HG03039 (cell line): ENCODE data around the gene LRIT2.
A peak's percentile ranks its signal among the peaks of the same experiment; 100 is the strongest.

Experiments used
- ATAC-seq: cut with Tn5 transposase; IDR thresholded peaks from one replicate; pipeline ENCODE4 v1.9.1; 2021; ENCODE audit warnings: mild to moderate bottlenecking, moderate library complexity; ENCODE audit not compliant: unreplicated experiment

Gene LRIT2, protein sequence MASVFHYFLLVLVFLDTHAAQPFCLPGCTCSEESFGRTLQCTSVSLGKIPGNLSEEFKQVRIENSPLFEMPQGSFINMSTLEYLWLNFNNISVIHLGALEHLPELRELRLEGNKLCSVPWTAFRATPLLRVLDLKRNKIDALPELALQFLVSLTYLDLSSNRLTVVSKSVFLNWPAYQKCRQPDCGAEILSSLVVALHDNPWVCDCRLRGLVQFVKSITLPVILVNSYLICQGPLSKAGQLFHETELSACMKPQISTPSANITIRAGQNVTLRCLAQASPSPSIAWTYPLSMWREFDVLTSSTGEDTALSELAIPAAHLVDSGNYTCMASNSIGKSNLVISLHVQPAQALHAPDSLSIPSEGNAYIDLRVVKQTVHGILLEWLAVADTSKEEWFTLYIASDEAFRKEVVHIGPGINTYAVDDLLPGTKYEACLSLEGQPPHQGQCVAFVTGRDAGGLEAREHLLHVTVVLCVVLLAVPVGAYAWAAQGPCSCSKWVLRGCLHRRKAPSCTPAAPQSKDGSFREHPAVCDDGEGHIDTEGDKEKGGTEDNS

DNA sequence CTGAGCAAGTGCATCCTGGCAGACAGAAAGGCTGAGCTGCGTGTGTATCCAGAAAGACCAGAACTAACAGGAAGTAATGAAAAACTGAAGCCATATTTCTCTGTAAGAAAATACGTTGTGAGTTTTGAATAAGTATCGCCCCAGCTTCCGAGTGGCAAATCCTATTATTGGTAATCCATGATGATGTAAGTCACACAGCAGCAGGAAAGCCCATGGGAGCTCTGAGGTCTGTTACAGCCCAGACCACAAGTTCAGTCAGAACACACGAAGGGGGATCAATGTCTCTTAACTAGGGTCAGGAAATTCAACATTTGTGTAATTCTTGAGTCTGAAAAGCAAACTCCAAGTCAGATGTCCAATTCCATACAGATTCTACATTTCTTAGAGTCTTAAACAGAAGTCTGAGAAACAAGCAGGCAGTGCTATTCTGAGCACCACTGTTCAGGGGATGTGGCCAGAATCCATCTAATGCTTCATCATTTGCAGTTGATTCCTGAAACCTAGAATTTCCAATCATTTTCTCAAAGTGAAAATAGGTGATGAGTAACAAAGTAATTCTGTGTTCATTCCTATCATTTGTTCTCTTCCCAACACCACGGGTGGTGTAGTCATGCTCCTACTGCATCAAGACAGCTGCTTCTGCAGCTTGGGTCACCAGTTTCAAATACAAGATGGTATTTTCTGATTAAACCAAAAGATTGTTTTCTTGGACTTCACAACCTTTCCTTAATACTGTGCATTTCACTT, at the start of gene LRIT2:
TSS of gene LRIT2 (minus strand) at position 118 of the 747 bp plus-strand sequence. CDS start at position 94, 24 bp downstream.
- no peak for ATAC-seq

DNA sequence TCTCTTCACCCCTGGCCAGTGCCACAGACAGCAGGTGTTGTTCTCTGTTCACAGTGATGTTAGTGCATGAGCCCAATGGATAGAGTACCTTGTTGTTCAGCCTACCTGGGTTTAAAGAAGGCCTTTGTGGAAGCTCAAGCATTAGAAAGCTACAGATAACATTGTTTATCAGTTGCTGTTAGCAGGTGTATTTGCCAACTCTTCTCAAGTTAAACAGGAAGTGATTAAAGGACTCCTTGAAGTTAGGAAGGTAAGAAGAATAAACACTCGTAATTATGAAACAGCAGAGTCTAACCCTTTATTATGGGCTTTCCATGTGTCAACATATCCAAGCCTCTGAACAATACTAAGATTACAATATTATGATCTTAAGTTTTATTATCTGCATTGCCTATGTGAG, 45.4 kb upstream of the LRIT2 start:
- ATAC-seq = no peak

DNA sequence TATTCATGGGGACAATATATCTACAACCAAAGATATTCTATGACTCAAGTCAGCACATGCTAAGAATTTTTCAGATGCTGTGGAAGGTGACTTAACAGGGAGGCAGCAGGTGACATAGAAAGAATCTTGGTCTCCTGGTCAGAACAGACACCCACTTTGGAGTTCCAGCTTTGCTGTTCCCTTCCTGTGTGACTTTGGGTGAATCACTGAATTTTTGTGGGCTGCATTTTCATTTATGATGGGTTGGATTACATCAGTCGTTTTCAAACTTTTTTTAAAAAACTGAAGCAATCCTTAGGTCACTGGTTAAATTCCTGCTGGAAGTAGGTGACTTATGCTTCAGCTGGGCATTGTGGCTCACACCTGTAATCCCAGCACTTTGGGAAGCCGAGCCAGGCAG, 44.4 kb upstream of the LRIT2 start:
- ATAC-seq = no peak

DNA sequence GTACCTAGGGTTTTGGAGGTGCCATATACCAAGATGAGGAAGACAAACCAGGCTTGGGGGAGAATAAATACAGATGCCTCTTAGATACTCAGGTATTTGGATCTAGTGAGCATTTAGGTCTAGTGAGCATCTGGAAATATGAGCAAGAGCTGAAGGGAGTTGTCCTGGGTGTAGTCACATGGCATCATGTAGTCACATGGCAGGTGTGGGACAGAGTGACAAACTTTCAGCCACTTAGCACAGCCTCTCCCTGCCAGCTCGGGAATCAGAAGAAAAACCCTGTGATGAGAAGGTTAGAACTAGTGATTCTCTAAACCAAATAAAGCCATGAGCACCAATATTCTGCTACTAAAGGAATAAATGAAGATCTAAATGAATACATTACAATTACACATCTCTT, 43.8 kb upstream of the LRIT2 start:
- ATAC-seq = no peak

DNA sequence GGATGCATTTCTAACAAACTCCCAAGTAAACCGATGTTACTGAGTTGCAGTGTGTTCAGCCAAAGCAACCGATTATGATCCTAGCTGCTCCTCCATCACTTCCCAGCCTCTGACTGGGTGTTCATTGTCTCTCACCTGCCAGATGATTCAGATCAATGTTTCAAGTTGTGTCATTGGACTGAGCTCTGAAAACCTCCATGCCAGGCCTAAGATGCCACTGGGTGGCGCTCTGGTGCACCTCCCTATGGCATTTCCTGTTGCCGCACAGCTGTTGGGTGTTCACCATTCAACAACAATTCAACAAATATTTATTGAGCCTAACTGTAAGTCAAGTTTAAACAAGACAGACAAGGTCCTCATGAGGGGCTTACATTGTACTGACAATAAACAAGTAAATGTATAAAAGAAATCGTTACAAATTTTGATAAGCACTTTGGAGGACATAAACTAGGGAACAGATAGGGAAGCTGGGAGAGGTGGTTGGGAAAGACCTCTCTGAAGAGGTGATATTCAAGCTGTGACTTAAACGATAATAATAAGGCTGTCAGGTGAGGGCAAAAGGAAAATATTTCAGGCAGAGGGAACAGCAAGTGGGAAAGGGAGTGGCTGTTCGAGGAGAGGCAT, 42.3 kb upstream of the LRIT2 start:
- peak; percentile 67 for ATAC-seq

DNA sequence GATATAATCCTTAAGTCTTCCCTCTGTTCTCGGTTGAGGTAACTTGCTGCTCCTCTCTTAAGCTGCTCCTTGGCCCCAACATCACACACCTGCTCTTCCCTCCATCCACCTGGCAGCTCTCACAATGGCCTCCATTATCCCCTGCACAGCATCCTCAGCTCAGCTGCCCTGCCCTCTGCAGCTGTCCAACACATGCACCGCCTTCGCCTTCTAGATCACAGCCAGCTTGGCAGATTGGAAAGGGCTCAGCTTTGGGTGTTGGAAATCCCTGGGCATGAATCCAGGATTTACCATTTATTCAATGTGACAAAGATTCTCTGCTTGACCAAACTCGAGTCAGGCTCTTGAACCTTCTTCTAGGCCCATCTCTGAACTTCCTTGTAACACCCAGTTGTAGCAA, 40.1 kb upstream of the LRIT2 start:
- no peak for ATAC-seq

DNA sequence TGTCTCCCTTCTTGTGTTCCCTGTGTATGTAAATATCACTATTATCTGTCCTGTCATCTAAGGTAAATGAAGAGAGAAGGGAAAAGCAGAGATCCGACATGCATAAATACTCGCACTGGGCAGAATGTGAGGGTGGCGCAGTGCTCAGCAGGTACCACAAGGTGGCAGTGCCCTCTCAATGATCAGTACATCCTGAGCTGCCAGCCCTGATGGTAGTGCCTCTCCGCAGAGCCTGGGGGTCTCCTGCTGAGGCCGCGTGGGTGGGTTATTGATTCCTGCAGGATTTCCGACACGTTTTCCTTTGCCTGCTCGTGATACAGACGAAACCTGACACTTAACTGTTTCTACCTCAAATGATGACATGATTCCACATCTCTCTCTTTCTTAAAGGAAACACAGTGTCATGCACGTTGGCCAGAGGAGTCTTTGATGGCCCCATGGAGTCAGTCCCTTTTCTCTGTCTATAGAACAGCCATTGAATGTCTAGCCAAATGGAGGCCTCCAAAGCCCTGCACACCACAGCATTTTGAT, 39.3 kb upstream of the LRIT2 start:
- ATAC-seq = peak; percentile 78

DNA sequence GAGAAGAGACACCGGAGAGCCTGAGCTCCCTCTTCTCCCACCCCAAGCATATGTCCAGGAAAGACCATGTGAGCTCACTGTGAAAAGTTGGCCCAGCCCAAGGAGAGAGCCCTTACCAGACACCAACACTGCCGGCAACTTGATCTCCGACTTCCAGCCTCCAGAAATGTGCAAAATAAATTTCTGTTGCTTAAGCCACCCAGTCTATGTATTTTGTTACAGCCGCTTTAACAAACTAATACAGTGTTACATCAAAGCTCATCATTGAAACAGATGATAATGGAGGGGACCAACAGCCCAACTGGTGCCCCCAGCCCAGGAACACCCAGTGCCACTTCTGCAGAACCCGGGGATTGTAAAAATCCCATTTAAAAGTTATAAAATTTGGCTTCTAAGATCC, 38.4 kb upstream of the LRIT2 start:
- ATAC-seq = no peak

DNA sequence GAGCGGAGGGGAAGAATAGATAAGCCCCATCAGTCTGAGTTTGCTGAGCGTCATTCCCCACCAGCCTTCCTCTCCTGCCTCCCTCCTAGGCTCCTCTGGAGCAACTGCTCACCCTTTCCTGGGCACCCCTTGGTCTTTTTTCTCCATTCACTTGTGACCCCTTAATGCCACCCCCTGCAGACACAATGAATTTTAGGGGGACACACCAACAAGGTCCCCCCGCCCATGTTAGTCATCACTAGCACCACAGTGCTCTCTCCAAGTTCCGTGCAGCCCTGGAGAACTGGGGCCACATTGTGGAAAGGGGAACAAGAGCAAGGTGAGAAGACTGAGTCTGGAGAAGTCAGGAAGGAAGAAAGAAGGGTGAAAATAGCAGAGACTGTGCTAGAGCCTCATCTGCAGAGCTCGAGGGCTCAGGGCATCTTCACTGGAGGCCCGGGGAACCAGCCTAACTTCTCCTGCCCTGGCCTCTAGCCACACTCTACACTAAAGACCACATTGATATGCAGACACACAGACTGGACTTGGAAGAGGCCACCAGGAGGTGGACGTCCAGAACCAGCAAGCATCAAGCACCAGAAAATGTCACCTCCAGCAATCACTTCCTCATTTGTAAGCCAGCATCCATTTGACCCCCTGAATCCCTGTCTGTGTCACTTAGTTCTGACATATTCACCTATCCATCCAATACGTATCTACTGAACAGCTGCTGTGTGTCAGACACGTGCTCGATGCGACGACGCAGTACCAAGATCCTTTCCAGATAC, 37.0 kb upstream of the LRIT2 start:
- no peak for ATAC-seq

DNA sequence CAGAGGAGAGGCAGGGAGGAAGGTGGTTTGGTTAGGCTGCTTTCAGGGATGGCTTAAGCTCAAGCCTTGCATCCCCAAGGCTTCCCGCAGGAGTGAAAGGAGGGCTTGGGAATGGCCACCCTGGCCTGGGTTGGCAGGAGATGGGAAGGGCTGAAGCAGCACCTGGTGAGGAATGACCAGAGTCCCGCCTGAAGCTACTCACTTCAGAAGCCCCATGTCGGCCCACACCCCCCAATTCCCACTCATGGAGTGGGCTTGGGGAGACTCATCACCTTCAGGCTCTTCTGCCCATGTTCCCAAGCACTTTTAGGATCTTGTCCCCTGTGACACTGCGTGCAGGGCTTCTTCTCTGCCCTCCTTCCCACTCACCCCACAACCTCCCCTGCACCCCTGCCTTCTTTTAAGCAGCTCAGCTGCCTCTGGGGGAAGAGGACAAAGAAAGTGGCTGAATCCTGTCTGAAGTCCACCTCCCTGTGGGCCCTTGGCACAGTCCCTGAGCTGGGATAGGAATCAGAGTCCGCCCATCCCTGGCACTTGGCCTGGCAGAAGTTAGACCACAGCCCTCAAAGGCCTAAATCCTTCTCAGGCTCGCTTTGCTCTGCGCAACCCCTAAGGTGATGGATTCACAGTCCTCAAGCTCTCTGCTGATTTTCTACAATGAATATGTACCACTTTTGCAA, 36.0 kb upstream of the LRIT2 start:
- no peak for ATAC-seq

DNA sequence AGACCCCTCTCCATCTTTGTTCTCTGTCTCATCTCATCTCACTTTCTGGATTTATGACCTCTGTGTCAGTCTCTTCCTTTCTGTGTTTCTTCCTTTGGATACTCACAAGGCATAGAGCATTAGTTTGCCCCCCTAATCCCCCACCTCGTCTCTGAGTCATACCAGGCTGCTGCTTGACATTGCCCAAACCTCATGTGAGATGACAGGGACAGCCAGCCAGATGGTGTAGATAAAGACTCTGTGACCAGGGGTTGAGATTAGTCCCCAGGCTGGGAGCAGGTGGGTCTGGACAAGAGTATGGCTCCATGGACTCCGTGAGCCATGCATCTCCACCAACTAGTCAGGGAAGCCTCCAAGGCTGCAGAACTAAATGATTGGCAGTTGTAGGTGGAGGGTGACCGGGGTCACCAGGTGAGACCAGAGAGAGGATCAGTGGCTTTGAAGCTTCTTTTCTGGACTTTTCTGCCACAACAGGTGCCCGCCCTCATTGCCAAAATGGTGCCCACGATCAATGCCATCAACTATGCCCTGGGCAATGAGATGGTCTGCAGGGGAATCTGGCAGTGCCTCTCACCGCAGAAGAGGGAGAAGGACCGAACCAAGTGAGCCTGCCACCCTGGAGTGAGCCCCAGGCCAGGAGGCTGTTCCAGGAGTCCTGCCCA, 32.8 kb upstream of the LRIT2 start:
- no peak for ATAC-seq

DNA sequence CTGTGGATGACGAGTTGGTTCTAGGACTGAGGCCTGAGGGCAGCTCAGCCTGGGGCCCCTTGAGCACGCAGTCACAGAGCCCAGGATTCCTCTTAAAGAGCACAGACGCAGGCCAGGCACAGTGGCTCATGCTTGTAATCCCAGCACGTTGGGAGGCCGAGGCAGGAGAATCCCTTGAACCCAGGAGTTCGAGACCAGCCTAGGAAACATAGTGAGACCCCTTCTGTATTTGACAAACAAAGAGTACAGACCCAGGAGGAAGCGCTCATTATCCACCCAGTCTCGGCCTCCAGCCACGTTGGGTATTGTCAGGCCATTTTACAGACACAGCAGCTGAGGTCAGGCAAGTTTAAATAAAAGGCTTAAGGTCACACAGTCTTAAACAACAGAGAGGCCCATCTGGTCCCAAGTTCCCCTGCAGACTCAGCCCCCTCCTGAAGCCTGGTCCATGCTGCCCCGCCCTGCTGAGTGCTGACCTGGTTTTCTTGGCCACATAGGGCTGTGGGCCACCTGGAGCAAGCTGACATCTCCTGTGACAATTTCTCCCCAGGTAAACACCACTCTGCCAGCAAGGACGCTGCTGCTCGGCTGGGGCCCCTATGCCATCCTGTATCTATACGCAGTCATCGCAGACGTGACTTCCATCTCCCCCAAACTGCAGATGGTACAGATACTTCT, 32.1 kb upstream of the LRIT2 start:
- ATAC-seq = no peak

DNA sequence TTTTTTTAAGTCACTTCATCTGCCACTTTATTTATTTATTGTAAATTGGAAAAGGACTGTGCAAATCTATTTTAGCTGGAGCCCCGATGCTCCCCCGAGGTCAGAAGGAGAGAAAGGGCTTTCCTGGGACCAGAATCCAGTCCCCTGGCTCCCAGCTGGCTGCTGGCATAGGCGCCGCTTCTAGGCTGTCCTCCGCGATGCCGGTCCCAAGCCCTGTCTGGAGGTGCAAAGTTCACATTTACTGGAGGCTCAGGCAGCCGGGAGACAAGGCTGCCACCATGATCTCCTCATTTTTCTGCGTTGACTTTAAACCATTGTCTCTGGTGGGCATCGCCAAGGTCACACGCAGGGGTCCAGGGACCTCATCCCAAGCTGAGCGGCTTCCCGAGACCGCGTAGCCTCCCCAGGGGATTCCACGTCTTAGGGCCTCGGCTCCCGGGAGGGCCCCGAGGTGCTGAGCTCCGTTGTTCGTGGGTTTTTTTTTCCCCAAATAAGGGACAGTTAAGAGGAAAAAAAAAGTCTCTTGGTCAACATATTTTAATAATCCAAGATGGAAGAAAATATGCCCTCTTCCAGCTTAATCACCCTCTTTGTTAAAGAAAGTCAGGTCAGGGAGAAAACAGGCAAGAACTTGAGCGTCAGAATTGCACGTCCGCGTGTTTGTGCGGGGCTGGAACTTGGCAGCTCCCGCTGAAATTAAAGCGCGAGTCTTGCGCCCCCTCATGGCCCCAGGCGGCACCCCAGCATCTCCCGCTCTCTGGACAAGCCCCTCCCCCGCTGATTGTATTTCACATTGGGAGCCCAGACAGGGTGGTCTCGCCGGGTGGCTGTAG, 31.4 kb upstream of the LRIT2 start:
- no peak for ATAC-seq

DNA sequence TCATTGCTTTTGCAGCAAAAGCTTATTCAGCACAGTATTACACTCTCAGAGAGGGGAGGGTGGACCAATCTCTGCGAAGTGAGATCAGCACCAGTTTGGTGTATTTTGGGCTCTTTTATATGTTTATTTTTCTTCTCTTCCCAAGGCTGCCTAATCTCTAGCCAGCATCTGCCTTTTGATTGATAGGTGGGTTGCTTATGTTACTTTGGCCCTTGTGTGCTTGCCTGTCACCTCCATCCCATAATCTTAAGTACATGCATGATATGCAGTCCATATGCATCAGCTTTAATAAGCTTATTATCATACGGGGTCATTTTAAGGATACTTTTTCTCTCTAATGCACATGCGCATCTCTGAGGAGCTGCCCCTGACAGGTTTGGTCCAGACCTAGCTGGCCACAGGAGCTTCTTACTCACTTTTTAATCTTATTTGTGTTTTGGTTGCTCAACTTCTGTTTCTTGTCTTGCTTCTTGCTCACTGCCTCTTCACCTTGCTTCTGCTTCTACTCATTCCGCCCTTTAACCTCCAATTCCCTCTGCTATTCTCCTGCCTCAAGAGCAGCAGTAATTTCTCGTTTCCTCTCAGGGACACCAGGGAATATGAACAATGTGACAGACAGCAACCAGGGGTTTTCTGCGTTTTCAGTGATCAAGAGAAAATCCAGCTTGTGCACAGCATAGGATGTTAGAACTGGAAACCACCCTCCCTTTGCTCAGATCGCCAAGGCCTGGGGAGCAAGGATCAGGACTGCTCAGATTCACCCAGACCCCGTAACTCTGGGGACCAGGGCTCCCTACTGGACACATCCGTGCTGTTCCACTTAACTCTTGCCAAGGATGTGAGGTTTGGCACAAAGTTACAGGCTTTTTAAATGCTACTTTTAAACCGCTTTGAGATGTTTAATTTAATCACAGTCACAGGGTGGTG, 29.5 kb upstream of the LRIT2 start:
- ATAC-seq = no peak

DNA sequence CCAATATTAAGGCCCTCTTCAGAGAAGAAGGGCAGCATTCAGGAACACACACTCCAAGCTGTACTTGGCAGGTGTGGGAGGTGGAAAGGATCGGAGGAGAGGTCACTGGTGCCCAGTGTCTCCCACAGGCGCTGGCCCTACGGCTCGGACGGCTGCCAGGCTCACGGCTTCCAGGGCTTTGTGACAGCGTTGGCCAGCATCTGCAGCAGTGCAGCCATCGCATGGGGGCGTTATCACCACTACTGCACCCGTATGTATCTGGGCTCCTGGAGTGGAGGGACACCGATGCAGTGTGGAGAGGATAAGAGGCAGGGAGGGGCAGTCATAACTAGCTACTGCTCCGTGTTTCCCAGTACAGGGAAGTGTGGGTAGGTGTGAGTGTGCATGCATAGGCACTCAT, 23.4 kb upstream of the LRIT2 start:
- ATAC-seq = no peak

DNA sequence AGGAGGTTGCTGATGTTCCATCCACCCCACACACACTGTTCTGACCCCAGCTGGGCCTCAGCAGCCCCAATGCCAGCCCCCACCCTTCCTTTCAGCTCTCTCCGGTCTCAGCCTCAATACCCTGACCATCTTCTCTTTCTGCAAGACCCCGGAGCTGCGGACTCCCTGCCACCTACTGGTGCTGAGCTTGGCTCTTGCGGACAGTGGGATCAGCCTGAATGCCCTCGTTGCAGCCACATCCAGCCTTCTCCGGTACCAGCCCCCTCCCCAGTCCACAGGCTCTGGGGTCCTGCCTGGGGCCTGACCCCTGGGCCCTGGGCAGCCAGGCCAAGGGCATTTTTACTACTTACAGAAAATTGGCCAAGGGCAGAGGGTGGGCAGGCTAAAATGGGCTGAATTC, 22.2 kb upstream of the LRIT2 start:
- no peak for ATAC-seq

DNA sequence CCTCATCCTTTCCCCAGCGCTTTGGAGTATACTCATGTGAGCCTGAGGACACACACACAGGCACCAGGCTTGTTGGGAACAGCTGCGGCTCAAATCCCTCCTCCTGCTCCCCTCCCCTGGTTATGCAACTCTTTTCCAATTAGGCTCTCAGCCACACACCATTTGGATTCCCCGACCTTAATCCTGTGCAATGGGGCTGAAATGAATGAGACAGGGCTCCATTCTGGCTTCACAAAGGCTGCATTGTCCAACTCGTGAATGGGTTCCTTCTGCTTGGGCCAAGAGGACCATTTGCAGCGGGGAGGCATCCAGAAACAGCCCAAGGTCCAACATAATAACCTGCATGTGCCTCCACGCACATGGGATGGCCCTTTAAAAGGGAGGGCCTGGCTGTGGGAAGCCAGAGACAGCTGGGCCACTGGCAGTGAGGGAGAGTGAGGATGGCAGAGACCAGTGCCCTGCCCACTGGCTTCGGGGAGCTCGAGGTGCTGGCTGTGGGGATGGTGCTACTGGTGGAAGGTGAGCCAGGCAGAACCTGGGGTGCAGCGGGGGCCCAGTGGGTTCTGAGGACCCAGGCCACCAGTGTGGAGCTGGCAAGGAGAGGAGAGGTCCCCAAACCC, 19.4 kb upstream of the LRIT2 start, which contains the start of gene RGR:
TSS of gene RGR (plus strand) at position 403 of the 620 bp plus-strand sequence. CDS start at position 441, 38 bp downstream.
- no peak for ATAC-seq
